Panc1 (cell line): ENCODE data around the gene CCDC112. TPM values are rescaled to one million over a fixed set of nuclear protein-coding genes. Genes with fewer than 3 reads are reported as not detected.

Experiments
- ATAC-seq: fragments of 200-7000 bp; cut with Tn5 transposase; 2 replicates; pipeline ENCODE4 v1.9.1; 2020; ENCODE audit warnings: mild to moderate bottlenecking, moderate library complexity
- BruUV-seq: library from RNA; stranded (reverse); fragments of 400-500 nt; replicated peaks from 2 replicates; lab custom pipeline; 2021; lab: Mats Ljungman, UMichigan
- CTCF ChIA-PET: fragments of 300-600 bp; sonication (Branson Sonifier 250); formaldehyde crosslinking; loops from one replicate; lab custom pipeline; 2022; ENCODE audit warnings: antibody characterized with exemption; lab: Charles Lee
- POLR2A ChIA-PET: fragments of 300-600 bp; sonication (Branson Sonifier 250); formaldehyde crosslinking; loops from one replicate; lab custom pipeline; 2022; ENCODE audit warnings: antibody characterized with exemption; lab: Charles Lee
- DNase-seq: peaks from one replicate; pipeline ENCODE4 v3.0.0-alpha.2; 2010; ENCODE audit warnings: low read depth, low spot score
- H3K27ac ChIP-seq: 2 replicates; pipeline ENCODE4 v1.5.1; 2011; ENCODE audit warnings: mild to moderate bottlenecking, low read length, inconsistent platforms
- H3K27me3 ChIP-seq: fragments of 200-500 bp; sonication (Bioruptor generic); 2 replicates; pipeline ENCODE4 v1.6.0; 2014; ENCODE audit warnings: low read length, inconsistent platforms; ENCODE audit not compliant: control insufficient read depth, insufficient read depth
- H3K36me3 ChIP-seq: fragments of 200-500 bp; sonication (Bioruptor generic); 2 replicates; pipeline ENCODE4 v1.5.1; 2014; ENCODE audit warnings: inconsistent platforms, mild to moderate bottlenecking, low read length, moderate library complexity; ENCODE audit not compliant: control insufficient read depth, insufficient read depth
- H3K4me1 ChIP-seq: 2 replicates; pipeline ENCODE4 v1.5.1; 2011; ENCODE audit warnings: inconsistent platforms, mild to moderate bottlenecking, low read length, moderate library complexity; ENCODE audit not compliant: control insufficient read depth, insufficient read depth
- H3K4me3 ChIP-seq, 2 experiments: 2 replicates each; pipeline ENCODE4 v1.5.1; 2011 to 2012; ENCODE audit warnings: low read depth in 2 of 2, low read length in 2 of 2, mild to moderate bottlenecking in 2 of 2, inconsistent platforms in 1 of 2, moderate library complexity in 1 of 2
- H3K9me3 ChIP-seq: fragments of 200-500 bp; sonication (Bioruptor generic); 2 replicates; pipeline ENCODE4 v1.5.1; 2014; ENCODE audit warnings: low read depth, mild to moderate bottlenecking, inconsistent platforms, low read length, moderate library complexity; ENCODE audit not compliant: control insufficient read depth, insufficient read depth
- POLR2AphosphoS5 ChIP-seq: IDR thresholded peaks from 2 replicates; pipeline ENCODE4 v1.6.1; 2012; ENCODE audit warnings: mild to moderate bottlenecking, low read depth, low read length, moderate library complexity
- SIN3A ChIP-seq: IDR thresholded peaks from 2 replicates; pipeline ENCODE4 v1.6.1; 2012; ENCODE audit warnings: low read depth, mild to moderate bottlenecking, low read length, moderate library complexity, borderline replicate concordance; ENCODE audit not compliant: insufficient read depth
- TCF7L2 ChIP-seq: IDR thresholded peaks from 2 replicates; pipeline ENCODE4 v1.6.1; 2011; ENCODE audit warnings: mild to moderate bottlenecking, low read depth, low read length, inconsistent platforms
- in situ Hi-C: cut with HindIII; loops from 2 replicates; pipeline ENCODE4 v1.10.0; 2016; ENCODE audit warnings: low sequenced_read_pairs, low pct_unique_long_range_greater_than_20kb
- intact Hi-C: fragments of 100-400 bp; cut with micrococcal nuclease; formaldehyde crosslinking; loops from one replicate; pipeline ENCODE4 v1.10.0; 2022; ENCODE audit not compliant: unreplicated experiment
- total RNA-seq: library from RNA; stranded (reverse); gene quantifications from one replicate; pipeline ENCODE4 v1.2.1, GENCODE V29; 2021; ENCODE audit not compliant: unreplicated experiment
- TF ChIP-seq, protein P1 (sequence below): fragments of 450-650 bp; IDR thresholded peaks from 2 replicates; pipeline ENCODE4 v1.5.1; 2017; ENCODE audit warnings: mild to moderate bottlenecking
- TF ChIP-seq, protein P2 (sequence below), 2 experiments: IDR thresholded peaks; 2 replicates each; pipeline ENCODE4 v1.6.1; 2011 to 2012; ENCODE audit warnings: low read depth in 2 of 2, control low read depth in 1 of 2, low read length in 1 of 2, mild to moderate bottlenecking in 1 of 2, moderate library complexity in 1 of 2; ENCODE audit not compliant: insufficient read depth in 1 of 2

CCDC112 gene
- total RNA-seq, 1 experiment from 2014 or later: 5.6 TPM

DNA sequence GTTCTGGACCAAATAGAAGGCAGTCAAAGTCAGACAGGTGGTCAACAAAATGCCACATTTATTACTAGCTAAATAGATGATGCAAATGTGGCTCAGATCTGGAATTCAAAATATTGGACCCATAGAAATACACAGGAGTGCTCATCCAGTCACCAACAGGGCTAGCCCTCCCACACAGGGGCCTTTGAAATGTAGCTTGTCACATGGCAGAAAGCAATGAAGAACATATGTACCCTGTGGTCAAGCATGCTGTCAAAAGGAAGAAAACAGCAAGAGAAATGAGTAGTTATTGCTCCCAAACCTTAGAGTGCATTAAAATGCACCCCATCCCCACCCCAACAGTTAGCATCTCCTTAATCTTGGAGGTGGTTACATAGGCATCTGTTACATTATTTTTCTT lies 20.9 kb upstream of the CCDC112 start:
- Histone ChIP-seq H3K4me3 (no peak overlapping the region), H3K9me3 (no peaks in the 10 kb centered on the region), H3K27ac (no peak overlapping the region), H3K36me3 (no peaks in the 10 kb centered on the region), H3K27me3 (peaks cover 4% of the 10 kb centered on the region; the same call in 1 of the 2 replicates), H3K4me1 (no peaks in the 10 kb centered on the region)
- intact Hi-C loops: no loop called here
- no TSS peak for BruUV-seq
- DNase-seq (no peak), ATAC-seq (no peak)
- TF ChIP-seq TCF7L2 (no peak), POLR2AphosphoS5 (no peak), SIN3A (no peak)
- TF ChIP-seq, protein P1, sequence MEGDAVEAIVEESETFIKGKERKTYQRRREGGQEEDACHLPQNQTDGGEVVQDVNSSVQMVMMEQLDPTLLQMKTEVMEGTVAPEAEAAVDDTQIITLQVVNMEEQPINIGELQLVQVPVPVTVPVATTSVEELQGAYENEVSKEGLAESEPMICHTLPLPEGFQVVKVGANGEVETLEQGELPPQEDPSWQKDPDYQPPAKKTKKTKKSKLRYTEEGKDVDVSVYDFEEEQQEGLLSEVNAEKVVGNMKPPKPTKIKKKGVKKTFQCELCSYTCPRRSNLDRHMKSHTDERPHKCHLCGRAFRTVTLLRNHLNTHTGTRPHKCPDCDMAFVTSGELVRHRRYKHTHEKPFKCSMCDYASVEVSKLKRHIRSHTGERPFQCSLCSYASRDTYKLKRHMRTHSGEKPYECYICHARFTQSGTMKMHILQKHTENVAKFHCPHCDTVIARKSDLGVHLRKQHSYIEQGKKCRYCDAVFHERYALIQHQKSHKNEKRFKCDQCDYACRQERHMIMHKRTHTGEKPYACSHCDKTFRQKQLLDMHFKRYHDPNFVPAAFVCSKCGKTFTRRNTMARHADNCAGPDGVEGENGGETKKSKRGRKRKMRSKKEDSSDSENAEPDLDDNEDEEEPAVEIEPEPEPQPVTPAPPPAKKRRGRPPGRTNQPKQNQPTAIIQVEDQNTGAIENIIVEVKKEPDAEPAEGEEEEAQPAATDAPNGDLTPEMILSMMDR: no peak
- TF ChIP-seq, protein P2, sequence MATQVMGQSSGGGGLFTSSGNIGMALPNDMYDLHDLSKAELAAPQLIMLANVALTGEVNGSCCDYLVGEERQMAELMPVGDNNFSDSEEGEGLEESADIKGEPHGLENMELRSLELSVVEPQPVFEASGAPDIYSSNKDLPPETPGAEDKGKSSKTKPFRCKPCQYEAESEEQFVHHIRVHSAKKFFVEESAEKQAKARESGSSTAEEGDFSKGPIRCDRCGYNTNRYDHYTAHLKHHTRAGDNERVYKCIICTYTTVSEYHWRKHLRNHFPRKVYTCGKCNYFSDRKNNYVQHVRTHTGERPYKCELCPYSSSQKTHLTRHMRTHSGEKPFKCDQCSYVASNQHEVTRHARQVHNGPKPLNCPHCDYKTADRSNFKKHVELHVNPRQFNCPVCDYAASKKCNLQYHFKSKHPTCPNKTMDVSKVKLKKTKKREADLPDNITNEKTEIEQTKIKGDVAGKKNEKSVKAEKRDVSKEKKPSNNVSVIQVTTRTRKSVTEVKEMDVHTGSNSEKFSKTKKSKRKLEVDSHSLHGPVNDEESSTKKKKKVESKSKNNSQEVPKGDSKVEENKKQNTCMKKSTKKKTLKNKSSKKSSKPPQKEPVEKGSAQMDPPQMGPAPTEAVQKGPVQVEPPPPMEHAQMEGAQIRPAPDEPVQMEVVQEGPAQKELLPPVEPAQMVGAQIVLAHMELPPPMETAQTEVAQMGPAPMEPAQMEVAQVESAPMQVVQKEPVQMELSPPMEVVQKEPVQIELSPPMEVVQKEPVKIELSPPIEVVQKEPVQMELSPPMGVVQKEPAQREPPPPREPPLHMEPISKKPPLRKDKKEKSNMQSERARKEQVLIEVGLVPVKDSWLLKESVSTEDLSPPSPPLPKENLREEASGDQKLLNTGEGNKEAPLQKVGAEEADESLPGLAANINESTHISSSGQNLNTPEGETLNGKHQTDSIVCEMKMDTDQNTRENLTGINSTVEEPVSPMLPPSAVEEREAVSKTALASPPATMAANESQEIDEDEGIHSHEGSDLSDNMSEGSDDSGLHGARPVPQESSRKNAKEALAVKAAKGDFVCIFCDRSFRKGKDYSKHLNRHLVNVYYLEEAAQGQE (IDR thresholded peaks at IDR 0.05; ENCODE audit: insufficient read depth in 1 of 2, low read depth in 2 of 2, low read length in 1 of 2): no peak
- ChIA-PET CTCF (no interaction called here), POLR2A (no interaction called here)
- in situ Hi-C loops: no loop called here

DNA sequence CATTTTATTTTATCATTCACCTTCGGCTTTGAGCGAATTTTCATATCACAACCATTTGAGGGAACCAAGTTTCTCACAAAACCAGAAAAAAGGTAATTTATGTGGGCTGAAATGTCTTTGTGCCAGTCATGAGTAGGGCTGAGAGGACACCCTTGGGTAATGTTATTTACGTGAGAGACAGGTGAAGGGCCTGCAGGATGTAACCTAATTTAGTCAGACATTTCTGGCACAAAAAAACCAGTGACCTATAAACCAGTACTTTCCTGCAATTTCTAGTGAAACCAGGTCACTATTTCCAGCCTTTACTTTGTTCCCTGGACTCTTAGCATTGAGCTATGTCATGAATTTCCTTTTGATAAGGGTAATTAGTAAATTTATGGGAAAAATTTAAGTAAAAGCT lies 17.2 kb upstream of the CCDC112 start:
- no peak overlapping the region for H3K4me3 ChIP-seq
- no TSS peak for BruUV-seq
- intact Hi-C loops (no loop called here), in situ Hi-C loops (no loop called here)
- ChIA-PET CTCF (no interaction called here), POLR2A (interaction anchor here (0.6 kb wide), 1 partner anchor 48 kb away, joined by 4 read pairs; no protein-coding TSS in a partner anchor)
- no peaks in the 10 kb centered on the region for H3K4me1 ChIP-seq
- H3K9me3 ChIP-seq: no peaks in the 10 kb centered on the region
- no peak overlapping the region for H3K27ac ChIP-seq
- H3K27me3 ChIP-seq: no peaks in the 10 kb centered on the region; the same call in none of the 2 replicates
- no peak for DNase-seq
- no peak for ATAC-seq
- no peaks in the 10 kb centered on the region for H3K36me3 ChIP-seq
- TF ChIP-seq SIN3A (no peak), POLR2AphosphoS5 (no peak), TCF7L2 (no peak)
- TF ChIP-seq, protein P1: no peak
- TF ChIP-seq, protein P2 (IDR thresholded peaks at IDR 0.05; ENCODE audit: insufficient read depth in 1 of 2, low read depth in 2 of 2, low read length in 1 of 2): no peak
